WERI-Rb-1 (cell line): ENCODE data around the gene MOCOS.

Source experiments
- DNase-seq: peaks from one replicate; pipeline ENCODE4 v3.0.0-alpha.2; 2020
- H3K27ac ChIP-seq: fragments of 250-450 bp; sonication (Bioruptor Pico); 2 replicates; pipeline ENCODE4 v1.5.1; 2020; ENCODE audit warnings: mild to moderate bottlenecking, moderate library complexity
- H3K27me3 ChIP-seq: fragments of 250-450 bp; sonication (Bioruptor Pico); 2 replicates; pipeline ENCODE4 v1.5.1; 2021; ENCODE audit warnings: mild to moderate bottlenecking, low read depth, moderate library complexity; ENCODE audit not compliant: insufficient read depth, severe bottlenecking
- H3K36me3 ChIP-seq: fragments of 250-450 bp; sonication (Bioruptor Pico); 2 replicates; pipeline ENCODE4 v1.5.1; 2020; ENCODE audit warnings: mild to moderate bottlenecking, moderate library complexity
- H3K4me3 ChIP-seq: 2 replicates; pipeline ENCODE4 v1.5.1; 2011; ENCODE audit warnings: low read depth, mild to moderate bottlenecking, control low read depth, low read length
- H3K9me3 ChIP-seq: fragments of 250-450 bp; sonication (Bioruptor Pico); 2 replicates; pipeline ENCODE4 v1.5.1; 2021; ENCODE audit warnings: mild to moderate bottlenecking, moderate library complexity; ENCODE audit not compliant: severe bottlenecking
- CTCF ChIP-seq: IDR thresholded peaks from 2 replicates; pipeline ENCODE4 v1.5.1; 2011; ENCODE audit warnings: low read depth, mild to moderate bottlenecking, control low read depth, inconsistent platforms, low read length

The MOCOS gene, protein sequence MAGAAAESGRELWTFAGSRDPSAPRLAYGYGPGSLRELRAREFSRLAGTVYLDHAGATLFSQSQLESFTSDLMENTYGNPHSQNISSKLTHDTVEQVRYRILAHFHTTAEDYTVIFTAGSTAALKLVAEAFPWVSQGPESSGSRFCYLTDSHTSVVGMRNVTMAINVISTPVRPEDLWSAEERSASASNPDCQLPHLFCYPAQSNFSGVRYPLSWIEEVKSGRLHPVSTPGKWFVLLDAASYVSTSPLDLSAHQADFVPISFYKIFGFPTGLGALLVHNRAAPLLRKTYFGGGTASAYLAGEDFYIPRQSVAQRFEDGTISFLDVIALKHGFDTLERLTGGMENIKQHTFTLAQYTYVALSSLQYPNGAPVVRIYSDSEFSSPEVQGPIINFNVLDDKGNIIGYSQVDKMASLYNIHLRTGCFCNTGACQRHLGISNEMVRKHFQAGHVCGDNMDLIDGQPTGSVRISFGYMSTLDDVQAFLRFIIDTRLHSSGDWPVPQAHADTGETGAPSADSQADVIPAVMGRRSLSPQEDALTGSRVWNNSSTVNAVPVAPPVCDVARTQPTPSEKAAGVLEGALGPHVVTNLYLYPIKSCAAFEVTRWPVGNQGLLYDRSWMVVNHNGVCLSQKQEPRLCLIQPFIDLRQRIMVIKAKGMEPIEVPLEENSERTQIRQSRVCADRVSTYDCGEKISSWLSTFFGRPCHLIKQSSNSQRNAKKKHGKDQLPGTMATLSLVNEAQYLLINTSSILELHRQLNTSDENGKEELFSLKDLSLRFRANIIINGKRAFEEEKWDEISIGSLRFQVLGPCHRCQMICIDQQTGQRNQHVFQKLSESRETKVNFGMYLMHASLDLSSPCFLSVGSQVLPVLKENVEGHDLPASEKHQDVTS

DNA sequence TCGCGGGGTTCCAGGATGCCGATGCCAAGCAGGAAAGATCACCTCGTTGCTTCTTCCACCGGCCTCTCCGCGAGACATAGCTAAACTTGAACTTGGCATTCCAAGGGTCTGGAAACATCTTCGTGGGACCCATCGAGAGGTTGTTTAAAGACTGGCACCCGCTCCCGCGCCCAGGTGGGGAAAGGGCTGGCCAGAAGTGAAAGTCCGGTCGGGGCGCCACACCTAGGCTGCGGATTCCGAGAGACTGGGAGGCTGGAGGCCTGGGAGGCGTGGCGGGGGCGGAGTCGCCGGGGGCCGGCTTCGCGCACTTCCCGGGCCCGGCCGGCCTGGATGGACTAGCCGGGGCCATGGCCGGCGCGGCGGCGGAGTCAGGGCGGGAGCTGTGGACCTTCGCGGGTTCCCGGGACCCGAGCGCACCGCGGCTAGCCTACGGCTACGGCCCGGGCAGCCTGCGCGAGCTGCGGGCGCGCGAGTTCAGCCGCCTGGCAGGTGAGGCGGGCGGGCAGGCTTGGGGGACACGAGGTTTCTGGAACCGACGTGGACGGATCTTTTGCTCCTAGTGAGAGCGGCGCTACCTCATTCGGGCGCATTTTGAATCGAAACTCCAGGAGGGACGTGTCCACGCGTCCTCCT, at the start of gene MOCOS:
Gene MOCOS, plus strand, starts transcription at position 305 of the 633 bp plus-strand sequence. Its CDS starts 43 bp downstream, at position 348.
- DNase-seq: peak; percentile 53
- no peaks in the 10 kb centered on the region for H3K36me3 ChIP-seq
- H3K9me3 ChIP-seq: no peaks in the 10 kb centered on the region
- TF ChIP-seq CTCF: no peak
- H3K4me3 ChIP-seq: peak within 1 kb of the TSS; percentile 44
- no peak within 1 kb of the TSS for H3K27ac ChIP-seq
- H3K27me3 ChIP-seq: no peaks in the 10 kb centered on the region

DNA sequence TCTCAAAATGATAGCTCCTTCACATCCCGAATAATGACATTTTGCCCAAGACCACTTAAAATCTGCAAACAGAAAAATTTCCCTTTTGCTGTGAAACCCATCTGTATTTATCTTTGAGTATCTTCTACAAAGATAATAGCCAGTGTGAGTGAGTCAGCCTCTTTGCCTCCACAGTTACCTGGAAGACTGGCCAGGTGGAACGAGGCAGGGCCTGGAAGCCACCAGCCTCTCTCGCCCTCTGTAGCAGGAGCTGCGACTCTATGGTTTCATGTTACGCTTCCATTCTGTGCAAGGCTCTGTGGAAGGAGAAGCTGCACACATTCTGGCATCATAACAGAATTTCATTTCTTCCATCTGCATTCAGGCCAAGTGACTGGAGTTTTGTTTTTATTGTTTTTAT, 48.1 kb upstream of the MOCOS start:
- Histone ChIP-seq H3K4me3 (no peak overlapping the region), H3K27ac (no peak overlapping the region), H3K36me3 (peaks cover 67% of the 10 kb centered on the region), H3K27me3 (no peaks in the 10 kb centered on the region), H3K9me3 (no peaks in the 10 kb centered on the region)
- no peak for DNase-seq
- no peak for TF ChIP-seq CTCF

- Histone ChIP-seq H3K4me3 (no peak overlapping the region), H3K9me3 (no peaks in the 10 kb centered on the region), H3K27ac (no peak overlapping the region), H3K27me3 (no peaks in the 10 kb centered on the region), H3K36me3 (peaks cover 85% of the 10 kb centered on the region)
- TF ChIP-seq CTCF: no peak
- DNase-seq: no peak
These were observed 45.7 kb upstream of the MOCOS start for GRCh38 chr18:36141576-36141975.

GRCh38 chr18:36142751-36143150, 44.5 kb upstream of the MOCOS start:
- no peak for TF ChIP-seq CTCF
- Histone ChIP-seq H3K4me3 (no peak overlapping the region), H3K9me3 (no peaks in the 10 kb centered on the region), H3K27me3 (no peaks in the 10 kb centered on the region), H3K27ac (no peak overlapping the region), H3K36me3 (peaks cover 88% of the 10 kb centered on the region)
- DNase-seq: no peak

GRCh38 chr18:36143391-36143790, 43.9 kb upstream of the MOCOS start:
- Histone ChIP-seq H3K36me3 (peaks cover 88% of the 10 kb centered on the region), H3K27me3 (no peaks in the 10 kb centered on the region), H3K9me3 (no peaks in the 10 kb centered on the region), H3K4me3 (no peak overlapping the region), H3K27ac (no peak overlapping the region)
- no peak for DNase-seq
- no peak for TF ChIP-seq CTCF
